Measurements from ENCODE around the gene SPINT2. TPM values are rescaled to one million over a fixed set of nuclear protein-coding genes. Genes with fewer than 3 reads are reported as not detected.

SPINT2 gene
- total RNA-seq, 4 donors from 2014 or later = 158 to 1,321 (median 873) TPM

- H3K4me1 ChIP-seq = peaks cover 0 to 46% (median 6%) of the 10 kb centered on the region in 4 donors
- peak in 1 of 3 donors; percentile 55 for DNase-seq
- H3K27ac ChIP-seq = peak overlapping the region in 3 of 4 donors; percentile 79 to 98 (median 94)
- peaks cover 0 to 4% of the 10 kb centered on the region in 2 donors for H3K27me3 ChIP-seq
- no peaks in the 10 kb centered on the region for H3K9me3 ChIP-seq
- no peaks in the 10 kb centered on the region for H3K36me3 ChIP-seq
- peak overlapping the region in 2 of 4 donors; percentile 80 to 85 for H3K4me3 ChIP-seq
- TF ChIP-seq POLR2A (IDR thresholded peaks at IDR 0.05) (no peak), CTCF (IDR thresholded peaks at IDR 0.05) (no peak)
These were observed 3.5 kb downstream of the SPINT2 start for GRCh38 chr19:38267761-38268483.

- no peaks in the 10 kb centered on the region for H3K36me3 ChIP-seq
- peak overlapping the region in 3 of 4 donors; percentile 79 to 98 (median 94) for H3K27ac ChIP-seq
- peaks cover 0 to 44% (median 5%) of the 10 kb centered on the region in 4 donors for H3K4me1 ChIP-seq
- no peak for TF ChIP-seq POLR2A (IDR thresholded peaks at IDR 0.05)
- TF ChIP-seq CTCF (IDR thresholded peaks at IDR 0.05) = no peak
- no peaks in the 10 kb centered on the region for H3K9me3 ChIP-seq
- peak overlapping the region in 2 of 4 donors; percentile 80 to 85 for H3K4me3 ChIP-seq
- DNase-seq = no peak
- H3K27me3 ChIP-seq = peaks cover 0 to 4% of the 10 kb centered on the region in 2 donors
These were observed 4.2 kb downstream of the SPINT2 start for GRCh38 chr19:38268539-38268938.

GRCh38 chr19:38270587-38271167 is 6.3 kb downstream of the SPINT2 start:
- H3K4me3 ChIP-seq = no peak overlapping the region
- H3K27ac ChIP-seq = peak overlapping the region in 1 of 4 donors; percentile 31
- H3K27me3 ChIP-seq = no peaks in the 10 kb centered on the region
- H3K9me3 ChIP-seq = no peaks in the 10 kb centered on the region
- DNase-seq = no peak
- TF ChIP-seq CTCF (IDR thresholded peaks at IDR 0.05) (no peak), POLR2A (IDR thresholded peaks at IDR 0.05) (no peak)
- no peaks in the 10 kb centered on the region for H3K36me3 ChIP-seq
- peaks cover 0 to 42% (median 0%) of the 10 kb centered on the region in 4 donors for H3K4me1 ChIP-seq

- Histone ChIP-seq H3K4me3 (no peak overlapping the region), H3K27me3 (no peaks in the 10 kb centered on the region), H3K36me3 (no peaks in the 10 kb centered on the region), H3K27ac (peak overlapping the region in 3 of 4 donors; percentile 47 to 84 (median 78)), H3K4me1 (peaks cover 0 to 53% (median 0%) of the 10 kb centered on the region in 4 donors), H3K9me3 (no peaks in the 10 kb centered on the region)
- DNase-seq = peak in 2 of 3 donors; percentile 78 to 88
- TF ChIP-seq CTCF (IDR thresholded peaks at IDR 0.05) (no peak), POLR2A (IDR thresholded peaks at IDR 0.05) (peak in 1 of 2 donors; percentile 44)
These were observed 9.1 kb downstream of the SPINT2 start for GRCh38 chr19:38273499-38273898.

GRCh38 chr19:38274739-38275138 is 10.4 kb downstream of the SPINT2 start:
- Histone ChIP-seq H3K9me3 (no peaks in the 10 kb centered on the region), H3K36me3 (no peaks in the 10 kb centered on the region), H3K27me3 (no peaks in the 10 kb centered on the region), H3K4me1 (peaks cover 0 to 54% (median 0%) of the 10 kb centered on the region in 4 donors), H3K27ac (peak overlapping the region in 3 of 4 donors; percentile 47 to 83 (median 78)), H3K4me3 (no peak overlapping the region)
- no peak for DNase-seq
- TF ChIP-seq POLR2A (IDR thresholded peaks at IDR 0.05) (peak in 1 of 2 donors; percentile 18), CTCF (IDR thresholded peaks at IDR 0.05) (no peak)

Measured in Peyer's patch (tissue), 4 donors.